Measurements from ENCODE around the gene ADGRF1.
"Not testable (repeated sequence)": the region's sequence is repeated elsewhere in the genome, so short reads cannot be mapped to it uniquely, and the experiment has no call there.

ADGRF1 gene

DNA sequence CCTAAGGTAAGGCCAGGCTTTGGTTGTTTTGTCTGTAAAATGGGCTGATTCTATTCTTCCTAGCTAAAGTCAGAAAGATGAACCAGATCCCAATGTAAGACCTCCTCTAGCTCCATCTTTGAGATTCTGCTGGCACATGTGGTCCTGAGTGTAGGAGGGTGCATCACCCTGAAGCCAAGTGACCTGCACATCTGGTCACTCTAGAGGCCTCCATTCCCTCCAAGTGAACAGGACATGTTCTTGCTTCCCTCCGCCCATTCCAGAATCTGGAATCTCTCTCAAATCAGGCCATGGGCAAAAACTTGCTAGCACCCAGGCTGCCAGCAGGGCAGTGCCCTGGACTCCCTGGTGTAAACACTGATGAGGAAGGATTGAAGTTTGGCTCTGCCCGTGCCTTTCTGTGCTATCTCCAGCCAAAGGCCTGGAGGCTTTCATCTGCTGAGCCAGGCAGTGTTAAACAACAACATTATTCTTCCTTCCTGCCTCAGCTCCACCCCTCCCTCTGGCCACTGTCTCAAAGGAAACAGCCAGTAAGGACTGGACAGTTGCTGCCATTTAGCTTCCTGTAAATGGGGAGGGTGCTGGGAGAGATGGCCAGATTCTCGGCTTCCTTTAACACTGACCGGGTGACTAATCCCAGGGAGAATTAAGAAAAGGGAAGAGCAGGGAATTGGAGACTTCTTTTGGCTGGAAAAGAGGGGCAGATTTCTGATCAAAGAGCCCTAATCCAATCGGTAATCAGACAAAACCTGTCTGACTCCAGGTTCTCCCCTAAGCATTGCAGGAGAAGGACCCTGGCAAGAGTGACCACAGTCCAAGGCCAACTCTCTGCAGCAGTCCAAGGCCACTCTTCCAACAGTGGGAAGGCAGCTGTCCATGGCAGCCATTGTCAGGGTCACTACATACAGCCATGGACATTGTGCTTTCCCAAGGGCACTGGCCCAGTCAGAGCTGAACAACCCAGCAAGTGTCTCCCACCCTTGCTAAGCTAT is 19.5 kb upstream of the ADGRF1 start:
- no peak for DNase-seq (ENCODE audit: low spot score)

DNA sequence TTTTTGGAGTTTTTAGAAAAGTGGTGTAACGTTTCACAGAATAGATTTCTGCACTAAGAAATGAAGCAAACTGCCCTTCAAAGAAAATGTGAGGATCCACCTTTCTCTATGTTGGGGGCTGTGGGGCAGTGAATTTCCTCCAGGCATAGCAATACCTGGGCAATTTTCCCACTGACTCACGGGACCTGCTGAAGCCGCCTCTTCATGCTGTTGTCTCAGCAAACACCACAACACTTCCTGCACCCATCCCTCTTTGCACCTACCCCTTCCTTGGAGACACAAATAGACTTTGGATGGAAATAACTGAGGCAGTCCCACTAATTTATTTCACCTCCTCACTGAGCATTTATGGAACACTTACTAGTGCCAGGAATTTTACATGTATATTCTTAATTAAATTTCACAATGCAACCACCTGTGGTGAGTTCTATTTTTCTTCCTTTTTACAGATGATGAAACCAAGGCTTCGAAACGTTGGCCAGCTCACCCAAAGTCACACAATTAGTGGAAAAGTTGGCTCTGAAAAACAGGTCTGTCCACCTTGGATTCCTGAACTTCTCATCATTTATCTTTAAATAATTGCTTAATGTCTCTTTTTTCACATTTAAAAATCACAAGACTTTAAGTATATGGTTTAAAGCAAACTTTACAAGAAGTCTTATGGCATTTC is 17.2 kb upstream of the ADGRF1 start:
- no peak for DNase-seq (ENCODE audit: low spot score)

- no peak for DNase-seq (ENCODE audit: low spot score)
Measured at GRCh38 chr6:47057830-47058540, 15.9 kb upstream of the ADGRF1 start.

DNA sequence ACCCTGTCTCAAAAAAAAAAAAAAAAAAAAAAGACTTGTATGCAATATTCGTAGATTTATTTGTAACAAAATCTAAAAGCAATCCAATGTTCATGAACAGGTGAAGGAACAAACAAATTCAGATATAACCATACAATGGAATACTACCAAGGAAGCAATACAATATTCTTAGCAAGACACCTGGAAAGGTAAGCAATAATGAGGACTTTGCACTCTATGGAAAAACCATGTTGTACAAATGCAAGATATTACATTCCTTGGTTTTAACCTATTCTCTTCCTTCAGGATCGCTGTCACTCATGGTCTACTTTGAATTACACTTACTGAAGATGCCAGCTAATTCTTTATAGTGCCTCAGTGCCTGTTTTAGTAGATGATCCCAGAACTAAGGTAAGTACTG is 14.7 kb upstream of the ADGRF1 start:
- no peak for DNase-seq (ENCODE audit: low spot score)

GRCh38 chr6:47054302-47054701 is 12.2 kb upstream of the ADGRF1 start:
- not testable (repeated sequence) for DNase-seq (ENCODE audit: low spot score)

DNA sequence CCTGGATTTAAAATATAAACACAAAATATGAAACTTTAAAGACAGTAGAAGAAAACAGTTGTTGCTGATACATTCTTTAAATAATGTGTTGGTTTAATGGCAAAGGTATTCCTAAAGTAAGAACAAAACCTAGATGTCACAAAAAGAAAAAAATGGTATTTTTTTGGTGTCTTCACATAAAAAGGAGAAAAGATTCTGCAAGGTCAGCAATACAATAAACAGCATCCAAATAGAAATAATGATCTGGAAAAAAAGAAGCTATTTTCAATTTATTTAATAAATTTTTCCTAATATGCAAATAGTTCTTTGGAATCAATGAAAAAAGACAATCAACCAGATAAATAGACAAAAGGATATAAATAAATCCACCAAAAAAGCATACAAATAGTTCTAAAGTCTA is 6.5 kb upstream of the ADGRF1 start:
- no peak for DNase-seq (ENCODE audit: low spot score)

- peak; percentile 33 for DNase-seq (ENCODE audit: low spot score)
Measured at GRCh38 chr6:47047479-47048407, 5.6 kb upstream of the ADGRF1 start.

DNA sequence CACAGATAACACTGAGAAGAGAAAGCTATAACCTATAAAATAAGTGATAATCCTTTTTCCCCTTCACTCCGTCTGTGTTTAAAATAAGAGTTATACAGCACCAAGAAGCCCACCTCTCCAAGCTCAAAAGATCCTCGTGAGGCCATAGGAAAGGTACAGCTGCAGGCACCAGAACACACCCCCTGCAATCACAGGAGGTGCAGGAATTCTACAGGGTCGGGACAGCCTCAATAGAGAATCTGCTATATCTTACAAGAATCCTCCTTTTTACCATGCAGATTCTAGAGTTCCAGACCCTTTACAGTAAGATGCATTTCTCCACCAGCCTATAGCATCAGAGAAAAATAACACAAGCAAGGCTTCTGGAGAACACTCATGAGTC is 5.0 kb upstream of the ADGRF1 start:
- no peak for DNase-seq (ENCODE audit: low spot score)

GRCh38 chr6:47044397-47044796 is 2.3 kb upstream of the ADGRF1 start:
- DNase-seq (ENCODE audit: low spot score): no peak

DNA sequence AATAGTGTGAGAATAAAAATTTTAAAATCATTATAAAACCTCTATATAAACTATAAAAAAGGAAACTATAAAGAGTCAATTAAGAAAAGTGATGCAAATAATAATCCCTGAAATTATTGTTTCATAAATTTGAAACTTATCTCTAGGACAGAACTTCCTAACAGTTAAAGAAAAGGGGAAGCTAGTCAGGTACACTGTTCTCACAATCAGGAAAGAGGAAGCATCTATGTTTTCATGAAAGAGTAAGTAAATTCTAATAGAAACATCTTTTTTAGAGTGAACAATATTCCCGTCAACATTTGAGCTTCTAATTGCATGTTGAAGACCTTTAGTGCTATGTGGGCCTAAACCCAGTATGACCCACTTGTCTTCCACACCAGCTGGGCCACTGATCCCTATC is 1.2 kb upstream of the ADGRF1 start:
- no peak for DNase-seq (ENCODE audit: low spot score)

GRCh38 chr6:47041741-47042140 is 391 bp downstream of the ADGRF1 start:
- DNase-seq (ENCODE audit: low spot score): no peak

GRCh38 chr6:47034926-47035325 is 7.2 kb downstream of the ADGRF1 start:
- DNase-seq (ENCODE audit: low spot score): peak; percentile 16

- DNase-seq (ENCODE audit: low spot score): no peak
Measured at GRCh38 chr6:47034421-47034820, 7.7 kb downstream of the ADGRF1 start.

GRCh38 chr6:47032974-47033765 is 9.0 kb downstream of the ADGRF1 start:
- no peak for DNase-seq (ENCODE audit: low spot score)

GRCh38 chr6:47031656-47032055 is 10.5 kb downstream of the ADGRF1 start:
- DNase-seq (ENCODE audit: low spot score): no peak

- DNase-seq (ENCODE audit: low spot score): no peak
Measured at GRCh38 chr6:47029865-47030561, 12.1 kb downstream of the ADGRF1 start.

GRCh38 chr6:47028835-47029360 is 13.2 kb downstream of the ADGRF1 start:
- DNase-seq (ENCODE audit: low spot score): no peak

DNA sequence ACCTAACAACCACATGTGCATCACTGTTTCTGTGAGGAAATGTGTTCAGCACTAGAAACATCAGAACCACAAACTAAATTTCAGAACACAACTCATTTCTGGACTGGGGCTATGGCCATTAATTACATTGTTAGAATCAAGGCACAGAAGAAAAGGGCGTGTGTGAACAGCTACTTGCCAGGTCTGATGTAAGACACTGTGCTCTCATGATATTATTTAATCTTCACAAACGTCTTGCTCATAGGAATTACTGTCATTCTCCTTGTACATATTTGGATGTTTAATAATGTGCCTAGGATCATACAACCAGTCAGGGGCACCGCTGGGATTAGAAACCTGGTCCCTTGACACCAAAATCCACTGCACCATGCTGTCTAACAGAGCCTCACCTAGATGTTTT is 14.8 kb downstream of the ADGRF1 start:
- DNase-seq (ENCODE audit: low spot score): no peak

DNA sequence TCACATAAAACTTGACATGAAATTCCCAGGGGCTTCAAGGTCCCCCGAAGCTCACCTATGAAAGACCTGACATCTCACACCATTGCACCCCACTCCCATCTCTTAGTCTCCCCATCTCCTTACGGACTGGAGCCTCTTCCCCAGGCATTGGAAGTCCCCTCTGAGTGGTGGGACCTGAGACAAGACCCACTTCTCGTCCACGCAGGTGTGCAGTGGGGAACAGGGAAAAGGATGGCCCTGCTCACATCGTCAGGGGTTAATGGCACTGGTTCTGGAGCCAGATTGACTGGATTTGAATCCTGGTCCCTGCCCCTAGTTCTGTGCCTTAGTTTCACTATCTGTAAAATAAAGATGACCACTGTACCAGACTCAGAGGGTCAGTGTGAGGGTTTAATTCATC is 15.5 kb downstream of the ADGRF1 start:
- no peak for DNase-seq (ENCODE audit: low spot score)

DNA sequence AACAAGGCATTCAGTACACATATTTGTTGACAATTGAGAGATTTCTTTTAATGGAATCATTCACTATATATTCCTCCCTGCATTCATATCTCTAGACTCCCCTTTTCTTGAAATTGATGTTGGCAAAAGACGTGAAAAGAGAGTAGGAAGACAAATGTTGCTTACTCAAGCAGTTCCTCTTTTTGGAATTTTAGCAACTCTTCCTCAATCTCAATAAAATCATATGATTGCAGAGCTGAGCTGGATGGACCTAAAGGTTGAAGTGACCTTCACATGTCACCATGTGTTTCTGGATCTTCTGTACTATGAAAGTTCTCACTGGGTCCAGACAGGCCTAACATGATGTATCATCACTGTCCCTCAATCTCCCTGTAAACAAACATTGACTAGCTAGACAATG is 18.6 kb downstream of the ADGRF1 start:
- DNase-seq (ENCODE audit: low spot score): no peak
